ENCODE results near the gene AP1S3. TPM values are rescaled to one million over a fixed set of nuclear protein-coding genes. Genes with fewer than 3 reads are reported as not detected.

Gene AP1S3
- total RNA-seq, 4 donors from 2014 or later, result 0.23 to 4.6 (median 0.54) TPM; not detected in 1

DNA sequence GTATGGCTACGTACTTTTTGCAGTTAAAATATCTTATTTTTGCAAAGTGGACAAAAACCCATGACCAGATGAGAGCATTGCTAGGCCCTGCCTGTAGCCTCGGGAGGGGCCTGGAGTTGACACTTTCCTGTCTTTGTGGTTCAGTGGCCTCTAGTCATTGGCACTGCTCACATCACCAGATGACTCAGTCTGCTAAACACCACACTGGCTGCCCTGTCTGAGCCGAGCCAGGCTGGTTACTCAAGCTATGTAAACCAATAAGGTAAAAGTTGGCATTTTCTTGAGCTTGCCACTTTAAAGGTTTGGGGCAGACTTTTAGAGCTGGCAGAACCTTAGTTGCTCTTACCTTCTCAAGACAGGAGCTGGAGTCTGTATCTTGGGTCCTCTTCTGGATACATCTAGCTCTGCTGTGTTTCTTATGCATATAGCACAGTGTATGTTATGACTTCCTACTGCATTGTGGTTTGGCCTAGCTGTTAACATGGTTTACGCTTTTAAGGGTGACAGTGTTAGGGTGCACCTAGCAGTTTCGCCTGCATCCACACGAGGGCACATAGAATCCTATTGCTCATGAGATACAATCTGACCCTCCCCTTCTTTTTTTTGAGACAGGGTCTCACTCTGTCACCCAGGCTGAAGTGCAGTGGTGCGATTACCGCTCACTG, 76.4 kb downstream of the AP1S3 start:
- no peaks in the 10 kb centered on the region for H3K27me3 ChIP-seq
- H3K4me1 ChIP-seq, result no peaks in the 10 kb centered on the region
- peak; percentile 34 for ATAC-seq
- no peaks in the 10 kb centered on the region for H3K36me3 ChIP-seq
- no peak overlapping the region for H3K4me3 ChIP-seq
- H3K27ac ChIP-seq, result no peak overlapping the region
- no peaks in the 10 kb centered on the region for H3K9me3 ChIP-seq
- TF ChIP-seq POLR2A (IDR thresholded peaks at IDR 0.05), result no peak
- no peak for TF ChIP-seq POLR2AphosphoS5 (IDR thresholded peaks at IDR 0.05)
- no peak for TF ChIP-seq EP300 (IDR thresholded peaks at IDR 0.05)
- TF ChIP-seq, protein P1, sequence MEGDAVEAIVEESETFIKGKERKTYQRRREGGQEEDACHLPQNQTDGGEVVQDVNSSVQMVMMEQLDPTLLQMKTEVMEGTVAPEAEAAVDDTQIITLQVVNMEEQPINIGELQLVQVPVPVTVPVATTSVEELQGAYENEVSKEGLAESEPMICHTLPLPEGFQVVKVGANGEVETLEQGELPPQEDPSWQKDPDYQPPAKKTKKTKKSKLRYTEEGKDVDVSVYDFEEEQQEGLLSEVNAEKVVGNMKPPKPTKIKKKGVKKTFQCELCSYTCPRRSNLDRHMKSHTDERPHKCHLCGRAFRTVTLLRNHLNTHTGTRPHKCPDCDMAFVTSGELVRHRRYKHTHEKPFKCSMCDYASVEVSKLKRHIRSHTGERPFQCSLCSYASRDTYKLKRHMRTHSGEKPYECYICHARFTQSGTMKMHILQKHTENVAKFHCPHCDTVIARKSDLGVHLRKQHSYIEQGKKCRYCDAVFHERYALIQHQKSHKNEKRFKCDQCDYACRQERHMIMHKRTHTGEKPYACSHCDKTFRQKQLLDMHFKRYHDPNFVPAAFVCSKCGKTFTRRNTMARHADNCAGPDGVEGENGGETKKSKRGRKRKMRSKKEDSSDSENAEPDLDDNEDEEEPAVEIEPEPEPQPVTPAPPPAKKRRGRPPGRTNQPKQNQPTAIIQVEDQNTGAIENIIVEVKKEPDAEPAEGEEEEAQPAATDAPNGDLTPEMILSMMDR (IDR thresholded peaks at IDR 0.05), result no peak
- WGBS, 2 donors (ENCODE audit: low coverage in 1 of 2), result 69 to 90% methylated on average over 2 to 8 of the region's 8 CpGs

DNA sequence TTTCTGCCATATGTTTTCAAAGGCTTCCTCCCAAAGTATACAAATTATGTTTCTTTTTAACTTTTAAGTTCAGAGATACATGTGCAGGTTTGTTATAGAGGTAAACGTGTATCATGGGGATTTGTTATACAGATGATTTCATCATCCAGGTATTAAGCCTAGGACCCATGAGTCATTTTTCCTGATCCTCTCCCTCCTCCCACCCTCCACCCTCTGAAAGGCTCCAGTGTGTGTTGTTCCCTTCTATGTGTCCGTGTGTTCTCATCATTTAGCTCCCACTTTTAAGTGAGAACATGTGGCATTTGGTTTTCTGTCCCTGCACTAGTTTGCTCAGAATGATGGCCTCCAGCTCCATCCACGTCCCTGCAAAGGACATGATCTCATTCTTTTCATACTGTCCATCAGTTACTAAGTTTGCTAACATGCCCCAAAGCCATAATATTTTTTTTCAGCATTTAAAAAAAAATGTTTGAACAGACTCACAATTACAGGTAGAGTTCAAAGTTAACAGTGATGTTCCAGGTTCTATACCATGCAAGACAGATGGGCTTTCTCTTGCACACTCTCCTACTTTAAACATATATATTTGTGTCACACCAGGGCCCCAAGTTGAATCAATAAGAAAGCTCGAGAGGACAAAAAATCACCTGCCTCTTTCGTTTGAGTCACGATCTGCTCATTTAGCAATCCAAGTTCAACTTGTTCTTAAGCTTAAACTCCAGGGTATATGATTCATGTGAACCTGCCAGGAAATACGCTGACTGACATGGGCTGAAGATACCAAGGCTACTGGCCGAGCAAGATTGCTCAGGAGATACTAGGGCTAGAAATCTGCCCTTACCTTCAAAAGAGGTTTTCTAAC, 77.6 kb downstream of the AP1S3 start:
- Histone ChIP-seq H3K4me1 (no peaks in the 10 kb centered on the region), H3K36me3 (no peaks in the 10 kb centered on the region), H3K4me3 (no peak overlapping the region), H3K9me3 (no peaks in the 10 kb centered on the region), H3K27me3 (no peaks in the 10 kb centered on the region), H3K27ac (no peak overlapping the region)
- no peak for TF ChIP-seq EP300 (IDR thresholded peaks at IDR 0.05)
- no peak for TF ChIP-seq POLR2A (IDR thresholded peaks at IDR 0.05)
- TF ChIP-seq, protein P1 (IDR thresholded peaks at IDR 0.05), result no peak
- no peak for TF ChIP-seq POLR2AphosphoS5 (IDR thresholded peaks at IDR 0.05)
- ATAC-seq, result no peak
- WGBS, 2 donors (ENCODE audit: low coverage in 1 of 2), result 53 to 60% methylated on average over 8 of the region's 8 CpGs

DNA sequence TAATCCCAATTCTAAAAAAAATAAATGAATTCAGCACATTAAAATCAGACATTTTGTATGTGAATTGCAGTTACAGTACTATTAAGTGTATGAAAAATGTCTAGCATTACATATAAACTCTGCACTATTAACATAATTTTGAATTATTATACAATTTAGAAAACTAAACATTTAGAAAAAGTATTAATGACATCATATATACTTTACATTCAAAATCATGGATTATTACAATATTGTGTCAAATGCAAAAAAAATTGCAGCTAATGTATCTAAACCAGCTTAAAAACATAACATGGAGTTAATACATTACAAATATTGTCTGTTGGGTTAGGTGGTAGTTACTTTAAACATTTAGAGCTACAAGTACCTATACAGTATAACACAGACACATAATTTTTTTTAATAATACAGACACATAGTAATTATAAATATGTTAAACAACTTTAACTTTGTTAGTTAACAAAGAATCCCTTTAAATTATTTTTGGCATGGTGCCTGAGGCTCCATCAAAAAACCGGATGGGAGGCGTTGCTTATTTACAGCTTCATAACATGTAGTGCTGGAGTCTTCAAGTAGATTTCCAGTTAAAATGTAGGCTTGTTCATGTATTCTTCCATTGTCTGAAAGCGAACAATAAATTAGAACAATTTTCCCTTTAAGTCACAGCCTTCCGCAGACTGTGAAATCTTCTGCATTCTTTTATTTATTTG, 79.1 kb downstream of the AP1S3 start:
- Histone ChIP-seq H3K36me3 (no peaks in the 10 kb centered on the region), H3K4me1 (no peaks in the 10 kb centered on the region), H3K9me3 (no peaks in the 10 kb centered on the region), H3K27ac (no peak overlapping the region), H3K4me3 (no peak overlapping the region), H3K27me3 (no peaks in the 10 kb centered on the region)
- no peak for ATAC-seq
- TF ChIP-seq POLR2AphosphoS5 (IDR thresholded peaks at IDR 0.05), result no peak
- TF ChIP-seq, protein P1 (IDR thresholded peaks at IDR 0.05), result no peak
- TF ChIP-seq EP300 (IDR thresholded peaks at IDR 0.05), result no peak
- TF ChIP-seq POLR2A (IDR thresholded peaks at IDR 0.05), result no peak
- 71 to 85% methylated on average over 4 of the region's 4 CpGs for WGBS, 2 donors (ENCODE audit: low coverage in 1 of 2)

DNA sequence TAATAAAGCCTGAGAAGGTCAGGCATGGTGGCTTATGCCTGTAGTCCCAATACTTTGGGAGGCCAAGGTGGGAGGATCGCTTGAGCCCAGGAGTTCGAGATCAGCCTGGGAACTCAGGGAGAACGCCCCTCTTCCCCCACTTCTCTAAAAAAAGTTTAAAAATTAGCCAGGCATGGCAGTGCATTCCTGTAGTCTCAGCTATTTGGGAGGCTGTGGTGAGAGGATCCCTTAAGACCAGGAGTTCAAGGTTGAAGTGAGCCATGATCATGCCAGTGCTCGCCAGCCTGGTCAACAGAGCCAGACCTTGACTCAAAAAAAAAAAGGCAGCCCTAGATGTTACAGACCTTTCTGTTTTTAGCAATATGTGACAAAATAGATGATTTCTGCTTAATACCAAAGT, 83.4 kb downstream of the AP1S3 start:
- Histone ChIP-seq H3K36me3 (no peaks in the 10 kb centered on the region), H3K4me1 (no peaks in the 10 kb centered on the region), H3K27me3 (peaks cover 10% of the 10 kb centered on the region), H3K4me3 (no peak overlapping the region), H3K27ac (no peak overlapping the region), H3K9me3 (no peaks in the 10 kb centered on the region)
- no peak for ATAC-seq
- TF ChIP-seq, protein P1 (IDR thresholded peaks at IDR 0.05), result no peak
- no peak for TF ChIP-seq POLR2A (IDR thresholded peaks at IDR 0.05)
- no peak for TF ChIP-seq POLR2AphosphoS5 (IDR thresholded peaks at IDR 0.05)
- no peak for TF ChIP-seq EP300 (IDR thresholded peaks at IDR 0.05)
- WGBS, 2 donors (ENCODE audit: low coverage in 1 of 2), result 67 to 84% methylated on average over 3 of the region's 4 CpGs
